OCI-M1 (cell line): ENCODE results near the gene SNX1.
"Not testable (repeated sequence)": the region's sequence is repeated elsewhere in the genome, so short reads cannot be mapped to it uniquely, and the experiment has no call there.

Source experiments
- DNase-seq: peaks from one replicate; lab custom pipeline; 2025; lab: John Stamatoyannopoulos, UW

Gene SNX1

DNA sequence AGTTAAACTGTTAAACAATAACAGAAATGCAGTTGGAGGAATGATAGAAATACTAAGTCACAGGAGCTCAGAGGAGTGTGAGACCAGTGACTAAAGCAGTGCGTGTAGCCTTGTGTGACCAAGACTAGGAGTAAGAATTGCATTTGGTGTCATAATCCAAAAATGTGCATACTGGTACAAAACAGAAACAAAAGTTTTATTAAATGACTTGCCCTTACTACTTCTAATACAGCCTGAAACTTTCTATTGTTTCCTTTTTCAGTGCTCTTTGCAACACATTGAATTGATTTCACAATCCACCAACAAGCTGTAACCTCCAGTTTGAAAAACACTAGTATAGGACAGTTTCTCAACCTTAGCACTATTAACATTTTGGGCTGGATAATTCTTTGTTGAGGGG, 17.1 kb downstream of the SNX1 start:
- DNase-seq = no peak

DNA sequence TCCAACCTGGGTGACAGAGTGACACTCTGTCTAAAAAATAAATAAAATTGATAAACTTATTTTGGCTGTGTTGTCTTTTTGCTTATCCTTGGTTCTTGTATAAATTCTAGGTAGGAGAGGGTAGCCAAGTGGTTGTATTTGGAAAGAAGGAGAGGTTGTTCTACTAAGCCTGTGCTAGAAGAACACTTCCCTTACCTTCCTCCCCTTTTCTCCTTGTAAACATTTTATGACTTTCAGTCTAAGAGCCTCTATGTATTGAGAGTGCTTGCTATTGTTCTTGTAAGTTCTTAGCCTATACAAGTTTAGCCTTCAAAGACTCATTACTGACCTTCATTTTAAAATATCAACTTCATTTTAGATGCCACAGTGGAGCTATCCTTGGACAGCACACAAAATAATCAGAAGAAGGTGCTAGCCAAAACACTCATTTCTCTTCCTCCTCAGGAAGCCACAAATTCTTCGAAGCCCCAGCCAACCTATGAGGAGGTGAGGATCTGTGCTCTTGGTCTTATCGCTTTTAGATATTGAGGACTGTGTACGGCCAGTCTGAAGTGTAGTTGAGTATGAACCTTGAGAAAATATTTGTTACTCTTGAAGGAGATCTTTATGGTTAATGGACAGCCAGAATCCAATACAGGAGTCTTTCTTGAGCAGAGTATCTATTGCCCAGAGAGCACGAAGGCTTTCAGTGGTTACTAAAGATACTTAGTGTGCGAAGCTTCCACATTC, 22.1 kb downstream of the SNX1 start:
- no peak for DNase-seq

DNA sequence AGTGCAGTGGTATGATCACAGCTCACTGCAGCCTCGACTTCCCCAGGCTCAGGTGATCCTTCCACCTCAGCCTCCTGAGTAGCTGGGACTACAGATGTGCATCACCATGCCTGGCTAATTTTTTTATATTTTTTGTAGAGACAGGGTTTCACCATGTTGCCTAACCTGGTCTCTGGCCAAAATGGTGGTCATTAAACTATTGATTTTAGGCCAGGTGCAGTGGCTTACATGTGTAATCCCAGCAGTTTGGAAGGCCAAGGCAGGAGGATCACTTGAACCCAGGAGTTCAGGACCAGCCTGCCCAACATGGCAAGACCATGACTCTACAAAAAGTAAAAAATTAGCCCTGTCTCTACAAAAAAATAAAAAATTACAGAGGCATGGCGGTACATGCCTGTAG, 24.5 kb downstream of the SNX1 start:
- DNase-seq = not testable (repeated sequence)

DNA sequence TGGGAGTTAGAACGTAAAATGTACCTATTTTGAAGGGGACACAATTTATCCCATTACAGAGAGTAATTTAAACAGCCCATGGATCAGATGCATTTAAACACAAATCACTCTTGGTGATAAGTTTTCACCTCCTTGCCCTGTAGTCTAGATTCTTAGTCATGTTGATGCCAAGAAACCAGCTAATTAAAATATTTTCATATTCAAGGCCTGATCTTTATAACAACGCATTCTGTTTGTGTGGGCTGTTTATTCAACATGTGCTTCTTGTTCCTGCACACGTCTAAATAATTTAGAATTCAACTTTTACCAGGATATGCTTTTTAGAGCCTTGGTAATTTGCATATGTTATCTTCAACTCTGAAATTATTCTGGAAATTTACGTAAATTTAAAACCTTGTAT, 25.8 kb downstream of the SNX1 start:
- no peak for DNase-seq

DNA sequence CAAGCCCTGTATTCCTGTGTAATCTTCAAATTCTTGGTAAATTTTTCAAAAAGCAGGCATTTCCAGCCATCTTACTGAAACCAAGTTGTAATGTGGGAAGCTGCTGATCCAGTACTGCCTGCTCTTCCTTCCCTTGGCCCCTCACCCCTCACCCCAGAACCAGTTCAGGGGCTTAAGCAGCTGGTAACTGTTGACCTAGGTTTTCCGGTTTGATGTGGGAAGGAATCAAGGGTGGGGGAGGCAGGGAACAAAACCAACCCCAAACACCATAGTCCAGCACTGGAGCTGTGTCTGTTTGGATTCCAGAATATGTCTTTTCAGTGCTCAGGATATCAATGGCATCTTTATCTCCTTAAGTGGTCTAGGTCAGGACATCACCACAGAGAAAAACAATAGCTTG, 26.7 kb downstream of the SNX1 start:
- DNase-seq = no peak

DNA sequence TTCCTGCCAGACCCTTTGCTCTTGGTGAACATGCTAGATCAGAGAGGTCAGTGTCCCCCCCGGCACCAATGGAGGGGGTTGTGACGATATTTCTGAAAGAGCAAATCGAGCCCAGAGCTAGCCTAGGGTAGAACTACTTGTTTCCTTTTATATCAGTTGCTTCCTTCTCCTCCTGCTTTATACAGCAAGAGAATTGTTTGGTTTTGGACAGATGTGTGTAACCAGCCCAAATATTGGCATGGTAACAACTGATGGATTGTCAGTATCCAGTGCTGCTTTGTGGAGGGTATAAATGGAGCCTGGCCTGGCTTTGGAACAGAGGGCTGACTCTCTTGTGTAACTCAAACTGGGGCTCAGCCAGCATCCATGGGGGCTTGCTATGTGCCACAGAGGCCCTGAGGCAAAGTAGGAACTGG, 27.2 kb downstream of the SNX1 start:
- no peak for DNase-seq

DNA sequence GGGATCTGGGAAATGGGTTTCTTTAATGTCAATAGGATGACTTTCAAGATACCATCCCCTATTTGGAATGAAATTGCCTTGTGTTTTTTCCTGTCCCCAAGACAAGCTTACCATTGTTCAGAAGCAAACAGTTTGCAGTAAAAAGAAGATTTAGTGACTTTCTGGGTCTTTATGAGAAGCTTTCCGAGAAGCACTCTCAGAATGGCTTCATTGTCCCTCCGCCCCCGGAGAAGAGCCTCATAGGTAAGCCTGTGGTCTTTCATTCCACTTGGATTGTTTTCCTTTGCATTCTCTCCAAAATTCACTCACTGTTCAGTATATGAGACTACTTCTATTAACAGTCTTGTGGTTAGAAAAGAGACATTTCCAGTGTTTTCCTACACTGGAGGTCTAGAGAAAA, 30.2 kb downstream of the SNX1 start:
- DNase-seq = no peak

DNA sequence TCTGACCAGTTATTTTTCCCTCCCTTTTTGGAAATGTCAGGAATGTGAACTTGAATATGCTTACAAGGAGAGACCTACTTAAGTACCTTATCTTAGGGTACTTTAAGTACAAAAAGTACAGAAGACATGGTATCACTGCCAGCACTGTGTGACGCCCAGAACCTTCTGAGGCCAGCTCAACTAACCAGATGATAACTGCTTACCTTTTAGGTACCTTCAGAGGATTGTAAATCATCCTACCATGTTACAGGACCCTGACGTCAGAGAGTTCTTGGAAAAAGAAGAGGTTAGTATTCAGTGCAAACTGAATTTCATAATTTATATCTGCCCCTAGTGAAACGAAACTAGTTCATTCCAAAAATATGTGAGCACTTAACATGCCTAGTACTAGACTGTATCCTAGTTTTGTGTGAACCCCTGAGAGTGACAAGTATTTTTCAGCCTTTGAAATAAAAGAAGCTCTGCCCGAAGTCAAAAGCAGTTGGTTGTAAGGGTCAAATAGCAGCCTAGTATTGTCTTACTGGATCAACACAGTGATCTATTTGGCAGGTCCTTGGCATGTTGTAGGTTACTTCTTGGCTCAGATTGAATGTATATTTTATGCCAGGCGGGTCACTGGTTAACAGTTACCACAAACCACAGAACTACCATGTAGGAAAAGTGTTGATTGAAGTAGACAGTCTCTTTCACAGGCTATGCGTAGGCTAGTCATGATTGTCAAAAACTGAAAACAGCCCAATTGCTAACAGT, 31.9 kb downstream of the SNX1 start:
- no peak for DNase-seq

DNA sequence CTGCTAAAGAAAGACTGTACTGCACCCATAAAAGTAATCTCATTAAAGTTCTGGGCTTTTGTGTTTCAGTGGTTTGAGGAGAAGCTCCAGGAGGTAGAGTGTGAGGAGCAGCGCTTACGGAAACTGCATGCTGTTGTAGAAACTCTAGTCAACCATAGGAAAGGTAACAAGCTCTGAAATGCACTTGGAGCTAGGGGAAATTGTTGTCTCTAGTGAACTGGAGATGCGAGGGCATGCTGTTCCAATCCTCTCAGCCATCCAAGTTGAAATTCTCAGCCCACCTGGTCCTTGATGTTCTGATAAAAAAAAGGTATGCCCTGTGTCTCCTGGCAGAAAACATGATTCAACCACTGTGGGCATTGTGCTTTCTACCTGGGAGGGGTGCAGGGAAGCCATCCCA, 34.4 kb downstream of the SNX1 start:
- no peak for DNase-seq

DNA sequence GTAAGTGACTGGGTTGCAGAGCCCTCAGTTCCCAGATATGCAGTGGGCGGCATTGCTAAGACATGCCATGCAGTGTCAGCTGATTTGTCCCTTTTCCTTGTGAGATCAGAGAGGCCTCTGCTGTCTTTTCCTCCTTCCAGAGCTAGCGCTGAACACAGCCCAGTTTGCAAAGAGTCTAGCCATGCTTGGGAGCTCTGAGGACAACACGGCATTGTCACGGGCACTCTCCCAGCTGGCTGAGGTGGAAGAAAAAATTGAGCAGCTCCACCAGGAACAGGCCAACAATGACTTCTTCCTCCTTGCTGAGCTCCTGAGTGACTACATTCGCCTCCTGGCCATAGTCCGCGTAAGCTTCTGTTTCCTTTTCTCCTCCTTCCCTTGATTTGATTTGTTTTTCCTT, 35.8 kb downstream of the SNX1 start:
- DNase-seq = no peak

DNA sequence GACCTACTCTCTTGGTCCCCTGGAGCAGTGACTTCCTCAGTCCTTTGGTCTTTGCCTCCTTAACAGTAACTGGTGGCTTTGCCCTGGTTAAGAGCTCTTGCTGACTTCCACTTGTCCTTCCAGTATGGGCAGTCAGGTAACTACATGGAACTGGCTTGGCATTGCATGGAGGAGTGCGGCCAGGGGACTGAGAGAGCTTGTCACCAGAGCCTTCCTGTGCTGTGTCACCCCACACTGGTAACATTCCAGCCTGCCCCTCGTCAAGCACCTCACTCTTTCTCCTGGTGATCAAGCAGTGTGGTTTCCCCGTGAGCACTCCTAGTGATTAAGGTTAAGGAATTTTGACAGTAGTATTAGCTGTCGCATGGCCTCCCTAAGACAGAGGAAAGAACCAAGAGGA, 36.4 kb downstream of the SNX1 start:
- DNase-seq = no peak

DNA sequence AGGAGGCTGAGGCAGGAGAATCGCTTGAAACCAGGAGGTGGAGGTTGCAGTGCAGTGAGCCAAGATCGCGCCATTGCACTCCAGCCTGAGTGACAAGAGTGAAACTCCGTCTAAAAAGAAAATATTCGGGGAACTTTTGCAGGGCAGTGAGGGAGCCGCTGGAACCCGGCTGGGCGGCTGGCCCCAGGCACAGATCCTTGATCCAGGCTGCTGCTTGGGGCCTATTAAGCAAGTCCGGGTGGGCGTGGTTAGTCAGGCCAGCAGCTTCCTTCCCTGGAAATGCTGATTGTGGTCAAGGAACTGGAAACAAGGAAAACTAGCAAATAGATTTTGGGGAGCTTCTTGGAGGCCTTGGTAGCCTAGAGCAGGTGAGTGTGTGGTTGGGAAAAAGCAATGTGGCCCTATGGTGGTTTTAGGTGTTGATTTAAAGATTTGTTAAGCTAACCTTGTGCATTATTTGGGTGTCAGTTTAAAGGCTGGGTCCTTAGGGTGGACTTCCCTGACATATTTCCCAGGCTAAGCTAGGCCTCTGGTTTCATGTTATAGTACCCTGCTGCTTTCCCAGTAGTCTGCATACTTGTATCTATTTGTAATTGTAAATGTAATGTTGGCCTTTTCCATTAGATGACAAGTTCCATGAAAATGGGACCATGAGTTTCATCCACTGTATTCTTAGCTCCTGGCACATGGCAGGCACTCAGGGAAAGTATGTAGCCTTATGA, 38.0 kb downstream of the SNX1 start:
- no peak for DNase-seq

DNA sequence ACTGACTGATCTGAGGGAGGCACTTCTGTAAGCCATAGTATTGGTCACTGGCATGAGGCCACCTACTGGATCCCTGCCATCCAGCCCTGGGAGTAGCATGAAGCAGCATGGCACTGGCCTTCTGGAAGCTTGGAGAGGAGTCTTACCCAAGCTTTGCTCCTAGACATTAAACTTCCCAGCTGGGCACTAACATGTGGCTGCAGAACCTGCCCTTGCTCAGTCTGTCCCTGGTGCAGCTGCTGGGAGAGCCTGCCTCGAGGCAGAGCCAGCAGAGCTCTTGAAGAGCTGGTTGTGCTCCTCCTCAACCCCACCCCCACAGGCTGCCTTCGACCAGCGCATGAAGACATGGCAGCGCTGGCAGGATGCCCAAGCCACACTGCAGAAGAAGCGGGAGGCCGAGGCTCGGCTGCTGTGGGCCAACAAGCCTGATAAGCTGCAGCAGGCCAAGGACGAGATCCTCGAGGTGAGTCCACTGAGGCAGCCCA, 38.6 kb downstream of the SNX1 start:
- DNase-seq = peak; percentile 39

DNA sequence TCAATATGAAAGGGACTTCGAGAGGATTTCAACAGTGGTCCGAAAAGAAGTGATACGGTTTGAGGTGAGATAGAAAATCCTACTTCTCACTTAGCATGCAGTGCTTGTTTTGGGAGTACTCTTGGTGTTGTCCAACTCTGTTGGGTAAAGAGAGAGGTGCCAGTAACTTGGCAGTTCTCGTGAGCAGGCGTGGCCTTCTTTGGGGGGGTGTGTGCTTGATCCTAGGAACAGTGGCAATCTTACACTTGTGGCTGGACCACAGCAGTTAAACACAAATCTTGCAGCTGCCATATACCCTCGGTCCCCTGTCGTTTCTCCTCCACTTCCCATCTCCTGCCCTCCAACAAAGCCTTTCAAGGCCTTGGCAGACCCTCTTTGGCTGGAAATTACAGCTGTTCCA, 40.6 kb downstream of the SNX1 start:
- DNase-seq = no peak

DNA sequence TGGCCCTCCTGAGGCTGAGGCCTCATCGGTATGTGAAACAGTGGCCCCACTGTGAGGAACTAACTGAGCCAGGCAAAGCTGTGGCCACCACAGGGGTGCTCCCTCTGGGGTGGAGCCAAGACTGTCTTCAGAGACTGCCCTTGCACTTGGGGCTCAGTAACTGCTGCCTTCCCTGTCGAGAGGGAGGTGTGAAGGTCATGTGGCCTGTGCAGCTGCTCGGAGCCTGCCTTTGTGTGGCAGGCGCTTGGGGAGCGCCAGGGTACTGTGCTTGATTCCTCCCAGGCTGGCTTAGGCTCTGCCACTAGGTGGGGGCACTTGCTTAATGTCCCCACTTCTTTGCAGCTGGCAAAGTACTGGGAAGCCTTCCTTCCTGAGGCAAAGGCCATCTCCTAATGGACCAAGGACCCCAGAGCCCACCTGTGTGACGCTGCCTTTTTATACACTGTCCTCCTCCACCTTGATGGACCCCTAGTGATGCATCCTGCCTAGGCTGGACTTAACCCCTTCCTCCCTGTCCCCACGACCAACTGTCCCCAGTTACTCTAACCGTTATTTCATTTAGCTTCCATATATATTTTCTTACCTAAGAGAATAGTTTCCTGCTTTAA, 41.5 kb downstream of the SNX1 start:
- no peak for DNase-seq

DNA sequence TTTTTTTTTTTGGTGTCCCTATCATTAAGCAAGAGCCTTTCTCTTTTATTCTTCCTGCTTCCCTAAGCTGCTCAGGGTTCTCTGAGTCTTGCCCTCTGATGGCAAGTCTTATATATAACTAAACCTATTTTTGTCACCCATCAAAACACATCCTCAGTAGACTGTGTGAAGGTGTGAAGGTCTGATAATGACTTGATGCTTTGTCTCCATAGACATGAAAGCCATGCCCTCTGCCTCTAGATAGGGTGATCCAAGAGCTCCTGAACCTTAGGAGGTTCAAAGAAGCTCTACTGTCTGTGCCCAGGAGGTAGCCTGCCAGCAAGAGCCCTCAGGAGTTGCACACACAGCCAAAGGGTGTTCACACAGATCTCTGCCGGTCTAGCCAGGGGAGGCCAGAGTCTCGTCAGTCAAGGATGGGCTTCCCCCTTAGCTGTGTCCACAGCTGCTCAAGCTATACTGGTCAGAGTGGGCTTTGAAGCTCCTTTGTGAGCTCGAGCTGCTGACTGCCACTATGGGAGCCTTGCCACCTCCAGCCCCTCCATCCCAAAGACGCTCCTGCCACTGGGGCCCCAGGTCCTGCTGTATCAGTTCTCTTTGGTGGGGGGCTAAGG, 42.7 kb downstream of the SNX1 start:
- DNase-seq = no peak

DNA sequence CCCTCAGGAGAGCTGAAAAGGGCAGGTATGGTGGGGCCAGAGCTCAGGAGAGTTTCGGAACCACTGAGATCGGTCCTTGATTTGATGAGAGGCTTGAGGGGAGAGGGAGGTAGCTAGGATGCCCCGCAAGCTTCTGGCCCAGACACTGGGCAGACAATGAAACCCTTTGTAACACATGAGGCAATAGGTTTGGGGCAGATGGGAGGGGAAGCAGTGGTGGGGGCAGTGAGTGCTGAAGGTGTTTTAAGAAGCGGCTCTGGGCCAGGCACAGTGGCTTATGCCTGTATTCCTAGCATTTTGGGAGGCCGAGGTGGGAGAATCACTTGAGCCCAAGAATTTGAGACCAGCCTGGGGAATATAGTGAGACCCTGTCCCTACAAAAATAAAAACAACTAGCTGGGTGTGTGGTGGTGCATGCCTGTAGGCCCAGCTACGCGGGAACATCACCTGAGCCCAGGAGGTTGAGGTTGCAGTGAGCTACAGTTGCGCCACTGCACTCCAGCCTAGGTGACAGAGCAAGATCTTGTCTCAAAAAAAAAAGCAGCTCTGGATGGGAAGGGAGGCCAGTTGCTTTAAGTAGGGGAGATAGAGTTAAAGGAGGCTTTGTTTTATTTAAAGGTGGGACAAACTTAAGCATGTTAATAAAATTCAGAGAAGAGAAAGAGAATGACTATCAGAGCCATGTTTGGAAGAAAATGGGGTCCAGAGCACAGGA, 46.2 kb downstream of the SNX1 start:
- no peak for DNase-seq

DNA sequence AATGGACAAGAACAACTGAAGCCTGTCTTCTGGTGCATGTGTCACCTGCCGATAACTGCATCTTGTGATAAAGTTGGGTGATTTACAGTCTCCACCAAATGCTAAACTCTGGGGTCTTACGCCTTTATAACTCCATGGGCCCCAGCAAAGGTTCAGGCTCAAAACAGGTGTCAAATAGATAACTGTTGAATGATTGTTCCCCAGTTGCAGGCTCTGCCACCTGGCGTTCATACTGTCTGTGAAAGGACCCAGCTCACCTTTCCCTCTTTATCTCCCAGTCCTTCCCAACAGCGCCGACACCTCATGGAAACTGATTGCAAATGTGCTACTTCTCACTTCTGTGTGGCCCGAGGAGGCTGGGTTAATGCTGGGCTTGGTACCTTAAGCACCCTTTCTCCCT, 47.5 kb downstream of the SNX1 start:
- no peak for DNase-seq

DNA sequence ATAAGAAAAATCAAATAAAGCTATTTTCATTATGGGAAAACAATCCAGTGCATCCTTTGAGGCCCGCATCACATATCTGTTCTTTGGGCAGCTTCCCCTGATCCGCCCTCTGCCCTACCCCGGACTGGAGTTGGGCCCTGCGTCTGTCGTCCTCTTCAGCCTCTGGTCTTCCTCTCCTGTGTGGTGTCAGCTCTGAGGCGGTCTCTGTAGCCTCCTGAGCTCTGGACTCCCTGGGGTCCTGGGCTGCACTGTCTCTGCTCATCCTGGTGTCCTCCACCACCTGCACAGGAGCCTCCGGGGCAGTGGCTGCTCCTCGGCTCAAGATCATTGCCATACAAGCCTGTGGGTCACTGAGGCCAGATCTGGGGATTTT, 48.4 kb downstream of the SNX1 start:
- DNase-seq = no peak

DNA sequence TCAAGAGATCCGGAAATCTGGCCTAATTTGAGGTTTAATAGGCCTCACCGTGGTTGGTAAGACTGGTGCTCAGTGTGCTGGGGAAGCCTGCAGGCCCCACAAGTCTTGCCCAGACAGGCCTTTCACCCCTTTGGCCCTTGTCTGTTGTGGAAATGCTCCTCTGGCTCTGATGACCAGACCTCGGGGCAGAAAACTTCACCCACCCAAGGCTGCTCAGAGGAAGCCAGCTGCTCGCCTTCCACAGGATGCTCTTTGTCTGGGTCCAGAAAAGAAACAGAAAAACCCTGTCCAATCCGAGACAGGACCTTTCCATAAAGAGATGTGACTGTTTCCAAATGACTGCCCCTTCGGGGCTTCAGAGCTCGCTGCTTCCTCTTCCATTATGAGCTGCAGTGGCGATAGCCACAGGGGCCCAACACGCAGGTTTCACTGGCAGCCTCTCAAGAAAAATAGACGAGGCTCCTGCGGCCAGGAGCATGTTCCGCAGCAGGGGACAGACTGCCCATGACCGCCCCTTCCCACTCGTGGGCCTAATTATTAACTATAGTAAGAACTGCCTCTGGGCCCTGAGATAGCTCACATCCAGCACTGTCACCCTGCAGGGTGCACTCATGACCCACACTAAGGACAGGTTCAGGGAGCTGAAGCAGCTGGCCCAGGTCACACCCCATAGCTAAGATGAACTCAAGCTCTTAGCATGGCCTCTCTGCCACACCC, 48.9 kb downstream of the SNX1 start:
- no peak for DNase-seq

DNA sequence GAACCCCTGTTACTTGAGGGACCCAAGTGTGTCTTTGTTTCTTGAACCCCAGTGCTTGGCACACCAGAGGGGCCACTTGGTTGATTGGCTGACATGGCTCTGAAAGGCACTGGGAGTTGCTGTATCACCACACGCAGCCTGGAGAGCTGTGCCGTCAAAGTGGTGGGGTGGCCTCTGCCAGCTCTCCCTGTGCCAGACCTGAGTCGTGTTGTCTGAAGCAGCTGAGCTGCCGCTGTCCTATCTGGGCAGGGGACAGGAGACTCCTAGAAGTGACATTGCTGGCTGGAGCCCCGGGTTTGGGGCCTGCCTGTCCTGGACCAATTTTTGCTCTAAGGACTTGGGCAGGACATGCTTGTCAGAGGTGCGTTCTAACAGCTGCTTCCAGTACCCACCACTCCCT, 50.3 kb downstream of the SNX1 start:
- no peak for DNase-seq
